ENCODE measurements around the gene NEU2. TPM values are rescaled to one million over a fixed set of nuclear protein-coding genes. Genes with fewer than 3 reads are reported as not detected.

Gene NEU2
- total and polyA plus RNA-seq, 2 of the 13 experiments (the other 11 are each of a cell fraction or from before 2014, with no cell fraction given) = not detected

- TF ChIP-seq HIC2 (CRISPR knock-in tag; IDR thresholded peaks at IDR 0.05; ENCODE audit: low read depth) = no peak
- no peak for TF ChIP-seq CBX1 (IDR thresholded peaks at IDR 0.05; ENCODE audit: low read depth)
- TF ChIP-seq ZNF724P (CRISPR knock-in tag; IDR thresholded peaks at IDR 0.05; ENCODE audit: borderline replicate concordance) = no peak
- TF ChIP-seq ZNF839 (CRISPR knock-in tag; IDR thresholded peaks at IDR 0.05; ENCODE audit: borderline replicate concordance) = no peak
- TF ChIP-seq ZNF878 (CRISPR knock-in tag; IDR thresholded peaks at IDR 0.05) = no peak
- no peak for TF ChIP-seq ZNF543 (CRISPR knock-in tag; IDR thresholded peaks at IDR 0.05)
Measured at GRCh38 chr2:233049194-233049761, 16.8 kb downstream of the NEU2 start (continued).

GRCh38 chr2:233051241-233052149, 19.0 kb downstream of the NEU2 start:
- WGBS (ENCODE audit: low lambda C conversion rate) = 63% methylated on average over 24 of the region's 24 CpGs
- no peak for FAIRE-seq
- no peak for TF ChIP-seq ZNF292 (CRISPR knock-in tag; IDR thresholded peaks at IDR 0.05; ENCODE audit: borderline replicate concordance, low read depth)
- TF ChIP-seq ZHX2 (IDR thresholded peaks at IDR 0.05; ENCODE audit: low read depth) = no peak
- no peak for TF ChIP-seq ZHX2 (CRISPR knock-in tag; IDR thresholded peaks at IDR 0.05; ENCODE audit: borderline replicate concordance)
- no peak for TF ChIP-seq ZNF124 (CRISPR knock-in tag; IDR thresholded peaks at IDR 0.05)
- TF ChIP-seq SPEN (CRISPR knock-in tag; IDR thresholded peaks at IDR 0.05; ENCODE audit: low read depth) = no peak
- no peak for TF ChIP-seq ZNF672 (CRISPR knock-in tag; IDR thresholded peaks at IDR 0.05)
- TF ChIP-seq FOXO1 (CRISPR knock-in tag; IDR thresholded peaks at IDR 0.05) = no peak

More at GRCh38 chr2:233051241-233052149, 19.0 kb downstream of the NEU2 start:
- BruUV-seq (replicated peaks) = no TSS peak
- intact Hi-C loops (cut with micrococcal nuclease; ENCODE audit: unreplicated experiment) = loop anchor here (5.0 kb wide), 1 partner anchor 69 kb away; no protein-coding TSS in a partner anchor
- Histone ChIP-seq H3K36me3 (replicated peaks in 1 of 2; ENCODE audit: control insufficient read depth in 1 of 2, insufficient read depth in 2 of 2, low read length in 2 of 2) (no peaks in the 10 kb centered on the region), H3K4me2 (ENCODE audit: low read depth, low read length) (no peak overlapping the region), H3K4me3 (replicated peaks in 1 of 3; ENCODE audit: insufficient read depth in 1 of 3, low read depth in 2 of 3, low read length in 3 of 3) (no peak overlapping the region), H3K27ac (ENCODE audit: extremely low read length, insufficient read depth, low read length) (no peak overlapping the region), H3K4me1 (ENCODE audit: insufficient read depth, low read length) (peaks cover 18% of the 10 kb centered on the region), H3K9ac (ENCODE audit: insufficient read depth, low read depth, low read length) (no peak overlapping the region), H4K20me1 (ENCODE audit: insufficient read depth, low read length) (no peaks in the 10 kb centered on the region), H3K27me3 (ENCODE audit: control insufficient read depth in 1 of 2, insufficient read depth in 2 of 2, low read length in 2 of 2) (peaks cover 4 to 49% of the 10 kb centered on the region in 2 experiments; a peak in 4 of 5 replicates), H3K79me2 (ENCODE audit: insufficient read depth, low read length) (no peaks in the 10 kb centered on the region), H2AFZ (ENCODE audit: low read length) (no peak overlapping the region), H3K9me3 (ENCODE audit: low read length) (no peaks in the 10 kb centered on the region)
- POLR2A ChIA-PET = no interaction called here
- CTCF ChIA-PET (ENCODE audit: low intra/inter-chr PET ratio, low total read pairs) = interaction anchor here (0.5 to 3.0 kb wide), 2 partner anchors 162 to 198 kb away, joined by 4 to 19 read pairs; no protein-coding TSS in a partner anchor
- ATAC-seq = no peak
- in situ Hi-C loops (cut with HindIII; ENCODE audit: extremely low pct_ligation_motif_present, low pct_unique_long_range_greater_than_20kb) = loop anchor here (5.0 kb wide), 1 partner anchor 199 kb away; no protein-coding TSS in a partner anchor
- no peak for DNase-seq (ENCODE audit: low spot score)

All from HepG2 (cell line).